Hepatocyte (in vitro differentiated cells): ENCODE data around the gene ZFX. TPM values are rescaled to one million over a fixed set of nuclear protein-coding genes. Genes with fewer than 3 reads are reported as not detected.

ENCODE experiments used
- DNase-seq: peaks from one replicate; pipeline ENCODE4 v3.0.0-alpha.2; 2016; ENCODE audit warnings: low spot score
- H2AFZ ChIP-seq: fragments of 200-600 bp; sonication (generic); 2 replicates; pipeline ENCODE4 v1.6.0; 2016; ENCODE audit warnings: antibody characterized with exemption, mild to moderate bottlenecking
- H3K27ac ChIP-seq: fragments of 200-600 bp; sonication (generic); 2 replicates; pipeline ENCODE4 v1.5.1; 2016; ENCODE audit warnings: mild to moderate bottlenecking
- H3K27me3 ChIP-seq: fragments of 200-600 bp; sonication (generic); 2 replicates; pipeline ENCODE4 v1.6.1; 2016
- H3K36me3 ChIP-seq: fragments of 200-600 bp; sonication (generic); replicated peaks from 2 replicates; pipeline ENCODE4 v1.5.1; 2016; ENCODE audit warnings: low read depth; ENCODE audit not compliant: insufficient read depth
- H3K4me1 ChIP-seq: fragments of 200-600 bp; sonication (generic); 2 replicates; pipeline ENCODE4 v1.5.1; 2016; ENCODE audit warnings: mild to moderate bottlenecking, moderate library complexity; ENCODE audit not compliant: insufficient read depth
- H3K4me2 ChIP-seq: fragments of 200-600 bp; sonication (generic); 2 replicates; pipeline ENCODE4 v1.6.0; 2016
- H3K4me3 ChIP-seq: fragments of 200-600 bp; sonication (generic); 2 replicates; pipeline ENCODE4 v1.5.1; 2016; ENCODE audit warnings: mild to moderate bottlenecking
- H3K79me2 ChIP-seq: fragments of 200-600 bp; sonication (generic); 2 replicates; pipeline ENCODE4 v1.6.0; 2017; ENCODE audit warnings: mild to moderate bottlenecking
- H3K9me2 ChIP-seq: fragments of 200-600 bp; sonication (generic); replicated peaks from 2 replicates; pipeline ENCODE4 v1.6.0; 2017; ENCODE audit warnings: mild to moderate bottlenecking; ENCODE audit not compliant: insufficient read depth
- H3K9me3 ChIP-seq: fragments of 200-600 bp; sonication (generic); 2 replicates; pipeline ENCODE4 v1.5.1; 2016; ENCODE audit warnings: low read depth, mild to moderate bottlenecking
- H4K20me1 ChIP-seq: fragments of 200-600 bp; sonication (generic); 2 replicates; pipeline ENCODE4 v1.6.0; 2016; ENCODE audit warnings: mild to moderate bottlenecking; ENCODE audit not compliant: insufficient read depth, poor library complexity, severe bottlenecking
- CTCF ChIP-seq: fragments of 200-600 bp; sonication (generic); IDR thresholded peaks from 2 replicates; pipeline ENCODE4 v1.5.1; 2016; ENCODE audit warnings: antibody characterized with exemption, mild to moderate bottlenecking; ENCODE audit not compliant: poor library complexity
- EZH2 ChIP-seq: fragments of 200-600 bp; sonication (generic); IDR thresholded peaks from 2 replicates; pipeline ENCODE4 v1.6.1; 2016; ENCODE audit warnings: antibody characterized with exemption, mild to moderate bottlenecking, borderline replicate concordance
- EZH2phosphoT487 ChIP-seq: fragments of 200-600 bp; sonication (generic); IDR thresholded peaks from one replicate; pipeline ENCODE4 v1.6.1; 2018; ENCODE audit warnings: antibody characterized with exemption, mild to moderate bottlenecking, low read depth, moderate library complexity; ENCODE audit not compliant: unreplicated experiment, severe bottlenecking
- WGBS: methylation state at CpG from one replicate; pipeline ENCODE4 v1.1.6; 2016; ENCODE audit warnings: low lambda C conversion rate; ENCODE audit errors: missing lambda C conversion rate; 5-methylcytosine and 5-hydroxymethylcytosine counted together
- polyA plus RNA-seq: library from polyadenylated mRNA; unstranded; fragments of >200 nt; fragmentation: Nextera tagmentation; extraction: Ambion mirVana; gene quantifications from 2 replicates; pipeline ENCODE4 v1.2.1, GENCODE V29; 2016
- total RNA-seq: library from RNA; depleted of rRNA; stranded (reverse); fragments of >200 nt; gene quantifications from 2 replicates; pipeline ENCODE4 v1.2.3, GENCODE V29; 2014

The ZFX gene
- total and polyA plus RNA-seq, 2 experiments from 2014 or later, result 31.5 to 74.0 TPM

GRCh38 chrX:24242649-24243175 is 93.2 kb downstream of the ZFX start:
- H3K27ac ChIP-seq, result peak overlapping the region; percentile 60

GRCh38 chrX:24243188-24243587 is 93.7 kb downstream of the ZFX start:
- no peaks in the 10 kb centered on the region for H3K36me3 ChIP-seq
- TF ChIP-seq EZH2phosphoT487 (no peak), CTCF (no peak), EZH2 (no peak)
- no peak overlapping the region for H3K4me3 ChIP-seq
- DNase-seq, result no peak
- H3K9me2 ChIP-seq, result no peaks in the 10 kb centered on the region
- no peaks in the 10 kb centered on the region for H4K20me1 ChIP-seq
- WGBS, result 60% methylated on average over 5 of the region's 5 CpGs
- H3K4me1 ChIP-seq, result peaks cover 12% of the 10 kb centered on the region
- H2AFZ ChIP-seq, result no peak overlapping the region
- no peaks in the 10 kb centered on the region for H3K9me3 ChIP-seq
- no peaks in the 10 kb centered on the region for H3K79me2 ChIP-seq
- H3K27ac ChIP-seq, result peak overlapping the region; percentile 60
- no peaks in the 10 kb centered on the region for H3K27me3 ChIP-seq
- H3K4me2 ChIP-seq, result peak overlapping the region; percentile 39

More at GRCh38 chrX:24242649-24243175, 93.2 kb downstream of the ZFX start:
- H3K79me2 ChIP-seq, result no peaks in the 10 kb centered on the region
- no peak overlapping the region for H2AFZ ChIP-seq
- no peak for TF ChIP-seq CTCF
- TF ChIP-seq EZH2phosphoT487, result no peak
- TF ChIP-seq EZH2, result no peak
- no peaks in the 10 kb centered on the region for H3K27me3 ChIP-seq
- peak; percentile 32 for DNase-seq
- H3K9me3 ChIP-seq, result no peaks in the 10 kb centered on the region
- H4K20me1 ChIP-seq, result no peaks in the 10 kb centered on the region
- no peaks in the 10 kb centered on the region for H3K9me2 ChIP-seq
- WGBS, result 48% methylated on average over 8 of the region's 8 CpGs
- peak overlapping the region; percentile 39 for H3K4me2 ChIP-seq
- peaks cover 12% of the 10 kb centered on the region for H3K4me1 ChIP-seq
- H3K4me3 ChIP-seq, result no peak overlapping the region
- no peaks in the 10 kb centered on the region for H3K36me3 ChIP-seq

GRCh38 chrX:24243692-24244091 is 94.2 kb downstream of the ZFX start:
- TF ChIP-seq EZH2phosphoT487, result no peak
- TF ChIP-seq EZH2, result no peak
- TF ChIP-seq CTCF, result no peak
- H3K4me2 ChIP-seq, result no peak overlapping the region
- DNase-seq, result no peak
- 74% methylated on average over 3 of the region's 3 CpGs for WGBS
- no peak overlapping the region for H2AFZ ChIP-seq
- no peaks in the 10 kb centered on the region for H3K27me3 ChIP-seq
- H3K9me3 ChIP-seq, result no peaks in the 10 kb centered on the region
- H3K36me3 ChIP-seq, result no peaks in the 10 kb centered on the region
- no peak overlapping the region for H3K4me3 ChIP-seq
- no peaks in the 10 kb centered on the region for H4K20me1 ChIP-seq
- H3K4me1 ChIP-seq, result peaks cover 12% of the 10 kb centered on the region
- no peaks in the 10 kb centered on the region for H3K9me2 ChIP-seq
- H3K79me2 ChIP-seq, result no peaks in the 10 kb centered on the region
- peak overlapping the region; percentile 16 for H3K27ac ChIP-seq

- Histone ChIP-seq H2AFZ (no peak overlapping the region), H3K36me3 (no peaks in the 10 kb centered on the region), H3K4me2 (no peak overlapping the region), H3K4me3 (no peak overlapping the region), H3K9me2 (no peaks in the 10 kb centered on the region), H4K20me1 (no peaks in the 10 kb centered on the region), H3K4me1 (peaks cover 12% of the 10 kb centered on the region), H3K27me3 (no peaks in the 10 kb centered on the region), H3K27ac (peak overlapping the region; percentile 8), H3K79me2 (no peaks in the 10 kb centered on the region), H3K9me3 (no peaks in the 10 kb centered on the region)
- TF ChIP-seq CTCF (no peak), EZH2 (no peak), EZH2phosphoT487 (no peak)
- peak; percentile 61 for DNase-seq
- 51% methylated on average over 6 of the region's 6 CpGs for WGBS
Observed at GRCh38 chrX:24245202-24245601, 95.7 kb downstream of the ZFX start.
